Transverse colon (tissue), 3 donors: Measurements from ENCODE around the gene ARHGAP42.

Source experiments
- EP300 ChIP-seq: sonication (generic); formaldehyde crosslinking; IDR thresholded peaks from one replicate; pipeline ENCODE4 v1.6.1; 2017; ENCODE audit warnings: antibody characterized with exemption, low read depth
- POLR2A ChIP-seq: fragments of 450-650 bp; IDR thresholded peaks from one replicate; pipeline ENCODE4 v1.6.1; 2016; ENCODE audit warnings: antibody characterized with exemption, mild to moderate bottlenecking, moderate library complexity
- TF ChIP-seq, protein P1 (sequence below), 5 experiments: fragments of 200-600 bp in 3 of 5; fragments of 450-650 bp in 2 of 5; sonication (generic) in 3 of 5; IDR thresholded peaks; 1 replicate in 2 of 5; 2 replicates in 3 of 5; pipeline ENCODE4 v1.5.1; 2016 to 2017; ENCODE audit warnings: antibody characterized with exemption in 5 of 5, inconsistent platforms in 3 of 5, mild to moderate bottlenecking in 2 of 5, moderate library complexity in 1 of 5

- TF ChIP-seq, protein P1, sequence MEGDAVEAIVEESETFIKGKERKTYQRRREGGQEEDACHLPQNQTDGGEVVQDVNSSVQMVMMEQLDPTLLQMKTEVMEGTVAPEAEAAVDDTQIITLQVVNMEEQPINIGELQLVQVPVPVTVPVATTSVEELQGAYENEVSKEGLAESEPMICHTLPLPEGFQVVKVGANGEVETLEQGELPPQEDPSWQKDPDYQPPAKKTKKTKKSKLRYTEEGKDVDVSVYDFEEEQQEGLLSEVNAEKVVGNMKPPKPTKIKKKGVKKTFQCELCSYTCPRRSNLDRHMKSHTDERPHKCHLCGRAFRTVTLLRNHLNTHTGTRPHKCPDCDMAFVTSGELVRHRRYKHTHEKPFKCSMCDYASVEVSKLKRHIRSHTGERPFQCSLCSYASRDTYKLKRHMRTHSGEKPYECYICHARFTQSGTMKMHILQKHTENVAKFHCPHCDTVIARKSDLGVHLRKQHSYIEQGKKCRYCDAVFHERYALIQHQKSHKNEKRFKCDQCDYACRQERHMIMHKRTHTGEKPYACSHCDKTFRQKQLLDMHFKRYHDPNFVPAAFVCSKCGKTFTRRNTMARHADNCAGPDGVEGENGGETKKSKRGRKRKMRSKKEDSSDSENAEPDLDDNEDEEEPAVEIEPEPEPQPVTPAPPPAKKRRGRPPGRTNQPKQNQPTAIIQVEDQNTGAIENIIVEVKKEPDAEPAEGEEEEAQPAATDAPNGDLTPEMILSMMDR (IDR thresholded peaks at IDR 0.05): no peak
- TF ChIP-seq EP300: no peak
- no peak for TF ChIP-seq POLR2A
Measured at GRCh38 chr11:100686476-100687053, 523 bp upstream of the ARHGAP42 start.
